Muscle layer of duodenum (tissue), 2 donors: ENCODE results near the gene MRPL46.

Source experiments
- H3K27ac ChIP-seq: one replicate; pipeline ENCODE4 v1.7.0; 2013; ENCODE audit warnings: mild to moderate bottlenecking, low read length
- H3K27me3 ChIP-seq: one replicate; pipeline ENCODE4 v1.7.0; 2013; ENCODE audit warnings: low read depth, mild to moderate bottlenecking, control low read depth, low read length
- H3K36me3 ChIP-seq, 2 donors: one replicate each; pipeline ENCODE4 v1.7.0; 2013; ENCODE audit warnings: low read length in 2 of 2, control low read depth in 1 of 2, mild to moderate bottlenecking in 1 of 2; ENCODE audit not compliant: insufficient read depth in 2 of 2, control insufficient read depth in 1 of 2
- H3K4me1 ChIP-seq, 2 donors: one replicate each; pipeline ENCODE4 v1.7.0; 2013; ENCODE audit warnings: low read length in 2 of 2, mild to moderate bottlenecking in 2 of 2, control low read depth in 1 of 2, moderate library complexity in 1 of 2; ENCODE audit not compliant: insufficient read depth in 2 of 2, control insufficient read depth in 1 of 2
- H3K4me3 ChIP-seq, 2 donors: one replicate each; pipeline ENCODE4 v1.7.0; 2013; ENCODE audit warnings: low read length in 2 of 2, low read depth in 1 of 2, mild to moderate bottlenecking in 1 of 2
- H3K9me3 ChIP-seq, 2 donors: one replicate each; pipeline ENCODE4 v1.7.0; 2013; ENCODE audit warnings: low read length in 2 of 2, control low read depth in 1 of 2, mild to moderate bottlenecking in 1 of 2; ENCODE audit not compliant: control insufficient read depth in 1 of 2
- donor health status: healthy.

MRPL46 gene

GRCh38 chr15:88467073-88467934 is at the start of gene MRPL46, which contains the start of gene MRPS11:
TSS of gene MRPL46 (minus strand) at chr15:88467388. CDS start at chr15:88467377, 11 bp downstream.
TSS of gene MRPS11 (plus strand) at chr15:88467708. CDS start at chr15:88467718, 10 bp downstream.
- Histone ChIP-seq H3K27ac (peak within 1 kb of the TSS; percentile 91), H3K27me3 (no peaks in the 10 kb centered on the region), H3K36me3 (peaks cover 23 to 40% of the 10 kb centered on the region in 2 donors), H3K4me3 (peak within 1 kb of the TSS; percentile 89 to 98), H3K9me3 (no peaks in the 10 kb centered on the region), H3K4me1 (peaks cover 8 to 26% of the 10 kb centered on the region in 2 donors)

- H3K4me1 ChIP-seq, result no peaks in the 10 kb centered on the region
- H3K27me3 ChIP-seq, result no peaks in the 10 kb centered on the region
- H3K4me3 ChIP-seq, result no peak overlapping the region
- no peaks in the 10 kb centered on the region for H3K9me3 ChIP-seq
- peaks cover 34 to 47% of the 10 kb centered on the region in 2 donors for H3K36me3 ChIP-seq
- H3K27ac ChIP-seq, result no peak overlapping the region
Measured at GRCh38 chr15:88513195-88513594, 46.0 kb upstream of the MRPL46 start.

- Histone ChIP-seq H3K27ac (no peak overlapping the region), H3K4me1 (no peaks in the 10 kb centered on the region), H3K4me3 (no peak overlapping the region), H3K9me3 (no peaks in the 10 kb centered on the region), H3K27me3 (no peaks in the 10 kb centered on the region), H3K36me3 (peaks cover 35 to 50% of the 10 kb centered on the region in 2 donors)
Measured at GRCh38 chr15:88512601-88513000, 45.4 kb upstream of the MRPL46 start.

GRCh38 chr15:88512078-88512477 is 44.9 kb upstream of the MRPL46 start:
- Histone ChIP-seq H3K4me3 (no peak overlapping the region), H3K36me3 (peaks cover 38 to 55% of the 10 kb centered on the region in 2 donors), H3K27ac (no peak overlapping the region), H3K9me3 (no peaks in the 10 kb centered on the region), H3K4me1 (no peaks in the 10 kb centered on the region), H3K27me3 (no peaks in the 10 kb centered on the region)

- no peaks in the 10 kb centered on the region for H3K4me1 ChIP-seq
- H3K4me3 ChIP-seq, result no peak overlapping the region
- H3K27ac ChIP-seq, result no peak overlapping the region
- H3K27me3 ChIP-seq, result no peaks in the 10 kb centered on the region
- H3K9me3 ChIP-seq, result no peaks in the 10 kb centered on the region
- H3K36me3 ChIP-seq, result peaks cover 39 to 52% of the 10 kb centered on the region in 2 donors
Measured at GRCh38 chr15:88511161-88511560, 44.0 kb upstream of the MRPL46 start.

GRCh38 chr15:88509964-88510363 is 42.8 kb upstream of the MRPL46 start:
- H3K4me1 ChIP-seq, result no peaks in the 10 kb centered on the region
- no peaks in the 10 kb centered on the region for H3K27me3 ChIP-seq
- peaks cover 46 to 58% of the 10 kb centered on the region in 2 donors for H3K36me3 ChIP-seq
- H3K27ac ChIP-seq, result no peak overlapping the region
- no peak overlapping the region for H3K4me3 ChIP-seq
- no peaks in the 10 kb centered on the region for H3K9me3 ChIP-seq

GRCh38 chr15:88509321-88509720 is 42.1 kb upstream of the MRPL46 start:
- no peaks in the 10 kb centered on the region for H3K9me3 ChIP-seq
- no peaks in the 10 kb centered on the region for H3K27me3 ChIP-seq
- H3K4me1 ChIP-seq, result no peaks in the 10 kb centered on the region
- H3K27ac ChIP-seq, result no peak overlapping the region
- H3K4me3 ChIP-seq, result no peak overlapping the region
- peaks cover 46 to 58% of the 10 kb centered on the region in 2 donors for H3K36me3 ChIP-seq

GRCh38 chr15:88506628-88507027 is 39.4 kb upstream of the MRPL46 start:
- H3K36me3 ChIP-seq, result peaks cover 43 to 55% of the 10 kb centered on the region in 2 donors
- H3K27me3 ChIP-seq, result no peaks in the 10 kb centered on the region
- H3K9me3 ChIP-seq, result no peaks in the 10 kb centered on the region
- no peaks in the 10 kb centered on the region for H3K4me1 ChIP-seq
- no peak overlapping the region for H3K27ac ChIP-seq
- H3K4me3 ChIP-seq, result no peak overlapping the region

- Histone ChIP-seq H3K27me3 (no peaks in the 10 kb centered on the region), H3K27ac (no peak overlapping the region), H3K36me3 (peaks cover 38 to 46% of the 10 kb centered on the region in 2 donors), H3K9me3 (no peaks in the 10 kb centered on the region), H3K4me1 (no peaks in the 10 kb centered on the region), H3K4me3 (no peak overlapping the region)
Measured at GRCh38 chr15:88505721-88506120, 38.5 kb upstream of the MRPL46 start.

- H3K36me3 ChIP-seq, result peaks cover 29 to 38% of the 10 kb centered on the region in 2 donors
- no peak overlapping the region for H3K27ac ChIP-seq
- no peak overlapping the region for H3K4me3 ChIP-seq
- no peaks in the 10 kb centered on the region for H3K9me3 ChIP-seq
- no peaks in the 10 kb centered on the region for H3K4me1 ChIP-seq
- H3K27me3 ChIP-seq, result no peaks in the 10 kb centered on the region
Measured at GRCh38 chr15:88504445-88504844, 37.3 kb upstream of the MRPL46 start.

- Histone ChIP-seq H3K27me3 (no peaks in the 10 kb centered on the region), H3K4me1 (no peaks in the 10 kb centered on the region), H3K4me3 (no peak overlapping the region), H3K9me3 (no peaks in the 10 kb centered on the region), H3K27ac (no peak overlapping the region), H3K36me3 (peaks cover 9 to 49% of the 10 kb centered on the region in 2 donors)
Measured at GRCh38 chr15:88498996-88499395, 31.8 kb upstream of the MRPL46 start.
